ENCODE measurements around the gene APOBEC2. TPM values are rescaled to one million over a fixed set of nuclear protein-coding genes. Genes with fewer than 3 reads are reported as not detected.

Gene APOBEC2
- total RNA-seq (2022; extraction: Qiagen RNA extraction; ENCODE audit: low read depth): not detected in 5 replicates

GRCh38 chr6:41053041-41053440 lies at the start of gene APOBEC2:
TSS of gene APOBEC2 (plus strand) at chr6:41053202. CDS start at chr6:41053348, 146 bp downstream.

GRCh38 chr6:41039060-41039998 lies 13.7 kb upstream of the APOBEC2 start, which contains the start of gene UNC5CL:
TSS of gene UNC5CL (minus strand) at chr6:41039221. CDS start at chr6:41035074, 4,147 bp downstream.

GRCh38 chr6:41042226-41043055 lies 10.6 kb upstream of the APOBEC2 start, which contains the start of gene TSPO2:
TSS of gene TSPO2 (plus strand) at chr6:41042467. CDS start at chr6:41042986, 519 bp downstream.

GRCh38 chr6:41071923-41072835 lies 19.2 kb downstream of the APOBEC2 start, which contains the start of gene OARD1:
TSS of gene OARD1 (minus strand) at chr6:41072356. CDS start at chr6:41071634, 722 bp downstream.

GRCh38 chr6:41072836-41073202 lies 19.8 kb downstream of the APOBEC2 start, which contains the start of gene NFYA:
TSS of gene NFYA (plus strand) at chr6:41072974. CDS start at chr6:41079090, 6,116 bp downstream.

Other genes with a start within 250 kb of the APOBEC2 start
- 0.20 to 0.40 TPM (median 0.34 TPM) in 5 replicates for gene UNC5CL, start 14.0 kb upstream of the APOBEC2 start, total RNA-seq (2022; extraction: Qiagen RNA extraction; ENCODE audit: low read depth)
- 0.10 TPM in 1 of 5 replicates, not detected in the others for gene TSPO2, start 10.7 kb upstream of the APOBEC2 start, total RNA-seq (2022; extraction: Qiagen RNA extraction; ENCODE audit: low read depth)
- gene OARD1, start 19.2 kb downstream of the APOBEC2 start, total RNA-seq (2022; extraction: Qiagen RNA extraction; ENCODE audit: low read depth): 18.8 to 23.2 TPM (median 20.5 TPM) in 5 replicates
- 11.5 to 15.4 TPM (median 14.2 TPM) in 5 replicates for gene NFYA, start 19.8 kb downstream of the APOBEC2 start, total RNA-seq (2022; extraction: Qiagen RNA extraction; ENCODE audit: low read depth)
- gene TREML1, start 101.1 kb downstream of the APOBEC2 start, total RNA-seq (2022; extraction: Qiagen RNA extraction; ENCODE audit: low read depth): not detected in 5 replicates
- gene TREM2, start 109.9 kb downstream of the APOBEC2 start, total RNA-seq (2022; extraction: Qiagen RNA extraction; ENCODE audit: low read depth): not detected in 5 replicates
- not detected in 5 replicates for gene TREML2, start 147.9 kb downstream of the APOBEC2 start, total RNA-seq (2022; extraction: Qiagen RNA extraction; ENCODE audit: low read depth)
- gene TREML4, start 175.1 kb downstream of the APOBEC2 start, total RNA-seq (2022; extraction: Qiagen RNA extraction; ENCODE audit: low read depth): not detected in 5 replicates
- 0.23 to 0.49 TPM (median 0.29 TPM) in 3 of 5 replicates, not detected in the others for gene TREM1, start 233.5 kb downstream of the APOBEC2 start, total RNA-seq (2022; extraction: Qiagen RNA extraction; ENCODE audit: low read depth)

Measured in A549 treated with CpdA at 1 μM for 4 hours (cell line).